GM12892 (cell line): ENCODE data around the gene DUOX2.
"Not testable (repeated sequence)": the region's sequence is repeated elsewhere in the genome, so short reads cannot be mapped to it uniquely, and the experiment has no call there.

ENCODE experiments used
- POLR2A ChIP-seq: IDR thresholded peaks from 2 replicates; pipeline ENCODE4 v1.6.1; 2011; ENCODE audit warnings: low read depth, low read length, control low read depth
- POLR2AphosphoS5 ChIP-seq: IDR thresholded peaks from 2 replicates; pipeline ENCODE4 v1.6.1; 2011; ENCODE audit warnings: low read depth, low read length, control low read depth

- TF ChIP-seq POLR2AphosphoS5, POLR2A: not testable (repeated sequence)
These were observed 9.8 kb downstream of the DUOX2 start for GRCh38 chr15:45104170-45104569.
